Hepatocyte (in vitro differentiated cells): ENCODE measurements around the gene ERVFRD-1. TPM values are rescaled to one million over a fixed set of nuclear protein-coding genes. Genes with fewer than 3 reads are reported as not detected.

Experiments
- DNase-seq: peaks from one replicate; pipeline ENCODE4 v3.0.0-alpha.2; 2016; ENCODE audit warnings: low spot score
- H2AFZ ChIP-seq: fragments of 200-600 bp; sonication (generic); 2 replicates; pipeline ENCODE4 v1.6.0; 2016; ENCODE audit warnings: antibody characterized with exemption, mild to moderate bottlenecking
- H3K27ac ChIP-seq: fragments of 200-600 bp; sonication (generic); 2 replicates; pipeline ENCODE4 v1.5.1; 2016; ENCODE audit warnings: mild to moderate bottlenecking
- H3K27me3 ChIP-seq: fragments of 200-600 bp; sonication (generic); 2 replicates; pipeline ENCODE4 v1.6.1; 2016
- H3K36me3 ChIP-seq: fragments of 200-600 bp; sonication (generic); replicated peaks from 2 replicates; pipeline ENCODE4 v1.5.1; 2016; ENCODE audit warnings: low read depth; ENCODE audit not compliant: insufficient read depth
- H3K4me1 ChIP-seq: fragments of 200-600 bp; sonication (generic); 2 replicates; pipeline ENCODE4 v1.5.1; 2016; ENCODE audit warnings: mild to moderate bottlenecking, moderate library complexity; ENCODE audit not compliant: insufficient read depth
- H3K4me2 ChIP-seq: fragments of 200-600 bp; sonication (generic); 2 replicates; pipeline ENCODE4 v1.6.0; 2016
- H3K4me3 ChIP-seq: fragments of 200-600 bp; sonication (generic); 2 replicates; pipeline ENCODE4 v1.5.1; 2016; ENCODE audit warnings: mild to moderate bottlenecking
- H3K79me2 ChIP-seq: fragments of 200-600 bp; sonication (generic); 2 replicates; pipeline ENCODE4 v1.6.0; 2017; ENCODE audit warnings: mild to moderate bottlenecking
- H3K9me2 ChIP-seq: fragments of 200-600 bp; sonication (generic); replicated peaks from 2 replicates; pipeline ENCODE4 v1.6.0; 2017; ENCODE audit warnings: mild to moderate bottlenecking; ENCODE audit not compliant: insufficient read depth
- H3K9me3 ChIP-seq: fragments of 200-600 bp; sonication (generic); 2 replicates; pipeline ENCODE4 v1.5.1; 2016; ENCODE audit warnings: low read depth, mild to moderate bottlenecking
- H4K20me1 ChIP-seq: fragments of 200-600 bp; sonication (generic); 2 replicates; pipeline ENCODE4 v1.6.0; 2016; ENCODE audit warnings: mild to moderate bottlenecking; ENCODE audit not compliant: insufficient read depth, poor library complexity, severe bottlenecking
- CTCF ChIP-seq: fragments of 200-600 bp; sonication (generic); IDR thresholded peaks from 2 replicates; pipeline ENCODE4 v1.5.1; 2016; ENCODE audit warnings: antibody characterized with exemption, mild to moderate bottlenecking; ENCODE audit not compliant: poor library complexity
- EZH2 ChIP-seq: fragments of 200-600 bp; sonication (generic); IDR thresholded peaks from 2 replicates; pipeline ENCODE4 v1.6.1; 2016; ENCODE audit warnings: antibody characterized with exemption, mild to moderate bottlenecking, borderline replicate concordance
- EZH2phosphoT487 ChIP-seq: fragments of 200-600 bp; sonication (generic); IDR thresholded peaks from one replicate; pipeline ENCODE4 v1.6.1; 2018; ENCODE audit warnings: antibody characterized with exemption, mild to moderate bottlenecking, low read depth, moderate library complexity; ENCODE audit not compliant: unreplicated experiment, severe bottlenecking
- WGBS: methylation state at CpG from one replicate; pipeline ENCODE4 v1.1.6; 2016; ENCODE audit warnings: low lambda C conversion rate; ENCODE audit errors: missing lambda C conversion rate; 5-methylcytosine and 5-hydroxymethylcytosine counted together
- polyA plus RNA-seq: library from polyadenylated mRNA; unstranded; fragments of >200 nt; fragmentation: Nextera tagmentation; extraction: Ambion mirVana; gene quantifications from 2 replicates; pipeline ENCODE4 v1.2.1, GENCODE V29; 2016
- total RNA-seq: library from RNA; depleted of rRNA; stranded (reverse); fragments of >200 nt; gene quantifications from 2 replicates; pipeline ENCODE4 v1.2.3, GENCODE V29; 2014

Gene ERVFRD-1
- total and polyA plus RNA-seq, 2 experiments from 2014 or later: 2.2 to 4.9 TPM

DNA sequence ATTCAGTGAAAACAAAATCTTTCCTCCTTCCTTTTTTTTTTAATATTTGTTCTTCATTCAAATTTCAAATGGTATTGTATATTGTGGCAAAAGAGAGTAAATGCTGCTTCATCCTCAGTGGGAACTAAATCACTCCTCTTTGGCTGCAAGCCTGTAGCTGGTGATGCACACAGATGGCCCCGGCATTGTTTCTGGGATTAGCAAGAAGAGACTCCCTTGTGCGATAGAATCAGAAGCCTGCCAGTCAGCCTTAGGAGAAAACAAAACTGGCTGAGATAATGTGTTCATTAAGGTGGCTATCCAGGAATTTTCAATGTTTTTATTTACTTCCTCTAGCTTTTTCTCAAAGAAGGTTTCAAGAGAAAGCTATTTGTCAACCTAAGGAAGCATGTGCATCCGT lies 46.7 kb downstream of the ERVFRD-1 start:
- Histone ChIP-seq H3K4me1 (no peaks in the 10 kb centered on the region), H2AFZ (no peak overlapping the region), H4K20me1 (no peaks in the 10 kb centered on the region), H3K9me3 (no peaks in the 10 kb centered on the region), H3K27me3 (no peaks in the 10 kb centered on the region), H3K9me2 (no peaks in the 10 kb centered on the region), H3K27ac (no peak overlapping the region), H3K36me3 (no peaks in the 10 kb centered on the region), H3K4me2 (no peak overlapping the region), H3K4me3 (no peak overlapping the region), H3K79me2 (no peaks in the 10 kb centered on the region)
- DNase-seq: no peak
- WGBS: 71% methylated on average over 3 of the region's 3 CpGs
- TF ChIP-seq EZH2phosphoT487 (no peak), EZH2 (no peak), CTCF (no peak)

GRCh38 chr6:11062715-11063114 lies 48.8 kb downstream of the ERVFRD-1 start:
- Histone ChIP-seq H3K9me2 (no peaks in the 10 kb centered on the region), H3K4me1 (no peaks in the 10 kb centered on the region), H3K4me3 (no peak overlapping the region), H4K20me1 (no peaks in the 10 kb centered on the region), H3K79me2 (no peaks in the 10 kb centered on the region), H3K27ac (no peak overlapping the region), H2AFZ (no peak overlapping the region), H3K4me2 (no peak overlapping the region), H3K36me3 (no peaks in the 10 kb centered on the region), H3K27me3 (no peaks in the 10 kb centered on the region), H3K9me3 (no peaks in the 10 kb centered on the region)
- TF ChIP-seq EZH2 (no peak), CTCF (no peak), EZH2phosphoT487 (no peak)
- WGBS: 88% methylated on average over 2 of the region's 2 CpGs
- DNase-seq: no peak

- Histone ChIP-seq H4K20me1 (no peaks in the 10 kb centered on the region), H3K4me2 (no peak overlapping the region), H3K9me2 (no peaks in the 10 kb centered on the region), H3K4me1 (no peaks in the 10 kb centered on the region), H3K27ac (no peak overlapping the region), H3K9me3 (no peaks in the 10 kb centered on the region), H3K27me3 (no peaks in the 10 kb centered on the region), H2AFZ (no peak overlapping the region), H3K36me3 (no peaks in the 10 kb centered on the region), H3K79me2 (no peaks in the 10 kb centered on the region), H3K4me3 (no peak overlapping the region)
- no peak for TF ChIP-seq EZH2phosphoT487
- no peak for TF ChIP-seq EZH2
- no peak for TF ChIP-seq CTCF
- DNase-seq: no peak
- 91% methylated on average over 4 of the region's 4 CpGs for WGBS
Measured at GRCh38 chr6:11062083-11062482, 49.4 kb downstream of the ERVFRD-1 start.

DNA sequence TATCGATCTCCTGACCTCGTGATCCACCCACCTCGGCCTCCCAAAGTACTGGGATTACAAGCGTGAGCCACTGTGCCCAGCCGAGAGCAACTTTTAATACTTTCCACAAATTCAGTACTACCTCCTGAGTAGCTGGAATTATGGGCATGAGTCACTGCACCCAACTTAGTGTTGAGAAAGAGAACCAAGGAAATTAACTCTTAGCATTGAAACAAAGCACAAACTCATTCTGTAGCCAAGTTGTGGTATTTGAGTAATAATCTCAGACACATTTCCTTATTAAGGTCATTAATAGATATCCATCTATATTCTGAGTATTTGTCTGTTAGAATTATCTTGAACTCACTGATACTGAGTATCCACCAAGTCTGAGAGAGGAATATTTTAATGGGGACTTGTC lies 53.1 kb downstream of the ERVFRD-1 start:
- Histone ChIP-seq H3K4me2 (no peak overlapping the region), H3K4me1 (no peaks in the 10 kb centered on the region), H3K9me3 (no peaks in the 10 kb centered on the region), H3K27ac (no peak overlapping the region), H3K36me3 (no peaks in the 10 kb centered on the region), H3K27me3 (no peaks in the 10 kb centered on the region), H3K4me3 (no peak overlapping the region), H3K79me2 (no peaks in the 10 kb centered on the region), H2AFZ (no peak overlapping the region), H3K9me2 (no peaks in the 10 kb centered on the region), H4K20me1 (no peaks in the 10 kb centered on the region)
- TF ChIP-seq EZH2 (no peak), EZH2phosphoT487 (no peak), CTCF (no peak)
- no peak for DNase-seq
- WGBS: 98% methylated on average over 5 of the region's 5 CpGs
